Superior temporal gyrus (tissue), 1 donor: Measurements from ENCODE around the gene PEX19.

Experiments
- DNase-seq: peaks from one replicate; pipeline ENCODE4 v3.0.0-alpha.2; 2016; ENCODE audit errors: extremely low spot score

Gene PEX19

GRCh38 chr1:160239582-160240299, 45.2 kb downstream of the PEX19 start:
- DNase-seq = no peak

DNA sequence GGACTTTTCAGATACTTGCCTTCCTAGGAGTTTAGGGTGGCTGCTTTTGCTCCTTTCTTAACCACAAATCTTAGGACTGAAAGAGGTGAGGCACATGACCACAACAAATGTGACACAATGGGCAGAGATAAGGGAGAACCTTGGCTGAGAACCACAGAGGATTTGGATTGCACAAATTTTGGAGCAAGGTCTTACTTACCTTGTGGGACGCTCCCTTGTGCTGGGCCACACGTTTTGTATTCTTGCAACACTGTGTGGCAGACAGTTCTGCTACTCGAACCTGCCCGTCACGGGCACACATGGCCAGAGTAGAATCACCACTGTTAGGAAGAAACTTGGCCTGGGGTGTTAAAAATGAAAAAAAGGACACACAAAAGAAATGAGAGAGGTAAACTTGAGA, 46.5 kb downstream of the PEX19 start:
- no peak for DNase-seq

GRCh38 chr1:160237558-160237957, 47.4 kb downstream of the PEX19 start:
- no peak for DNase-seq

DNA sequence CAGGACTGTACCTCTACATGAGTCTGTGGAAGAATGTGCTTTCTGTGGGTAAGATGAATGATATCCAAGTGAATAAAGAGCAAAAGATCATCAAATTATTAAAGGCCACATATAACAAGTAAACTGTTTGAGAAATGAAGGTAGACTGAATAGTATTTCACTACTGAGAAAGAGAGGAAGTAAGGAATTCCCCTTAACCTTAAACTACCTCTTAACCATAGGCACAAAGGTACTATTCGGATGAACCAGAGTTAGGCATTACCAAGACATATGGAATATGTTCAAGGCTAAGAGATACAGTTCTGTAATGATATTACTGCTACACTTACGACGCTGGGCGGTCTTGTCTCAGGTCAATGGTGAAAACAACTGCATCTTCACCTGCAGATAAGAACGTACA, 48.1 kb downstream of the PEX19 start:
- DNase-seq = no peak

GRCh38 chr1:160232911-160233310, 52.0 kb downstream of the PEX19 start:
- no peak for DNase-seq

- no peak for DNase-seq
Observed at GRCh38 chr1:160228431-160228830, 56.5 kb downstream of the PEX19 start.

GRCh38 chr1:160227561-160227960, 57.4 kb downstream of the PEX19 start:
- DNase-seq = no peak

GRCh38 chr1:160227034-160227433, 57.9 kb downstream of the PEX19 start:
- no peak for DNase-seq
